DND-41 (cell line): ENCODE data around the gene BPIFB3.

Source experiments
- ATAC-seq: fragments of 200-7000 bp; cut with Tn5 transposase; 3 replicates; pipeline ENCODE4 v1.9.1; 2021; ENCODE audit warnings: low read depth; ENCODE audit not compliant: insufficient read depth
- DNase-seq: peaks from one replicate; pipeline ENCODE4 v3.0.0-alpha.2; 2020
- H2AFZ ChIP-seq: 2 replicates; pipeline ENCODE4 v1.6.0; 2012; ENCODE audit warnings: low read depth, low read length
- H3K27ac ChIP-seq: 2 replicates; pipeline ENCODE4 v1.5.1; 2012; ENCODE audit warnings: low read length, inconsistent platforms
- H3K27me3 ChIP-seq: fragments of 200-600 bp; sonication (generic); 2 replicates; pipeline ENCODE4 v1.6.0; 2012; ENCODE audit warnings: low read length, mild to moderate bottlenecking, inconsistent platforms; ENCODE audit not compliant: insufficient read depth, poor library complexity
- H3K36me3 ChIP-seq: 2 replicates; pipeline ENCODE4 v1.5.1; 2012; ENCODE audit warnings: low read length, inconsistent platforms; ENCODE audit not compliant: insufficient read depth
- H3K4me1 ChIP-seq: 2 replicates; pipeline ENCODE4 v1.5.1; 2012; ENCODE audit warnings: mild to moderate bottlenecking, low read length; ENCODE audit not compliant: insufficient read depth
- H3K4me2 ChIP-seq: 2 replicates; pipeline ENCODE4 v1.6.0; 2012; ENCODE audit warnings: mild to moderate bottlenecking, moderate library complexity, low read length, inconsistent platforms; ENCODE audit not compliant: insufficient read depth
- H3K4me3 ChIP-seq, 2 experiments: fragments of 200-600 bp in 1 of 2; shearing (Covaris generic) in 1 of 2; 2 replicates each; pipeline ENCODE4 v1.5.1; 2012 to 2016; ENCODE audit warnings: inconsistent platforms in 2 of 2, low read length in 2 of 2, mild to moderate bottlenecking in 2 of 2, low read depth in 1 of 2, moderate library complexity in 1 of 2
- H3K79me2 ChIP-seq: 2 replicates; pipeline ENCODE4 v1.6.0; 2012; ENCODE audit warnings: low read length, inconsistent platforms; ENCODE audit not compliant: insufficient read depth
- H3K9ac ChIP-seq: 2 replicates; pipeline ENCODE4 v1.6.0; 2012; ENCODE audit warnings: low read depth, mild to moderate bottlenecking, inconsistent platforms, low read length, moderate library complexity
- H3K9me3 ChIP-seq: 2 replicates; pipeline ENCODE4 v1.5.1; 2012; ENCODE audit warnings: low read length, moderate library complexity, mild to moderate bottlenecking, inconsistent platforms; ENCODE audit not compliant: insufficient read depth, severe bottlenecking
- H4K20me1 ChIP-seq: 2 replicates; pipeline ENCODE4 v1.6.0; 2012; ENCODE audit warnings: low read length; ENCODE audit not compliant: insufficient read depth
- CTCF ChIP-seq: IDR thresholded peaks from 2 replicates; pipeline ENCODE4 v1.5.1; 2012; ENCODE audit warnings: borderline replicate concordance, low read length, moderate library complexity, mild to moderate bottlenecking; ENCODE audit not compliant: poor library complexity, severe bottlenecking; ENCODE audit errors: extremely low read depth
- EZH2 ChIP-seq: IDR thresholded peaks from 3 replicates; pipeline ENCODE4 v1.6.1; 2012; ENCODE audit warnings: borderline replicate concordance, low read depth, mild to moderate bottlenecking, moderate library complexity, low read length, inconsistent platforms; ENCODE audit not compliant: severe bottlenecking

The BPIFB3 gene

GRCh38 chr20:33005908-33006775, 47.6 kb upstream of the BPIFB3 start:
- no peak for ATAC-seq
- Histone ChIP-seq H3K27ac (no peak overlapping the region), H2AFZ (no peak overlapping the region), H3K79me2 (no peaks in the 10 kb centered on the region), H3K9me3 (no peaks in the 10 kb centered on the region), H3K27me3 (no peaks in the 10 kb centered on the region), H3K4me1 (no peaks in the 10 kb centered on the region), H3K36me3 (no peaks in the 10 kb centered on the region), H4K20me1 (no peaks in the 10 kb centered on the region), H3K9ac (no peak overlapping the region), H3K4me3 (no peak overlapping the region), H3K4me2 (no peak overlapping the region)
- TF ChIP-seq EZH2 (no peak), CTCF (no peak)
- no peak for DNase-seq

GRCh38 chr20:33006776-33007375, 46.8 kb upstream of the BPIFB3 start:
- Histone ChIP-seq H3K9ac (no peak overlapping the region), H4K20me1 (no peaks in the 10 kb centered on the region), H3K4me1 (no peaks in the 10 kb centered on the region), H3K36me3 (no peaks in the 10 kb centered on the region), H3K4me2 (no peak overlapping the region), H3K27me3 (no peaks in the 10 kb centered on the region), H3K9me3 (no peaks in the 10 kb centered on the region), H3K4me3 (no peak overlapping the region), H2AFZ (no peak overlapping the region), H3K79me2 (no peaks in the 10 kb centered on the region), H3K27ac (no peak overlapping the region)
- TF ChIP-seq EZH2 (no peak), CTCF (no peak)
- no peak for DNase-seq
- no peak for ATAC-seq

- Histone ChIP-seq H3K4me2 (no peak within 1 kb of the TSS), H3K9me3 (no peaks in the 10 kb centered on the region), H3K36me3 (no peaks in the 10 kb centered on the region), H2AFZ (no peak within 1 kb of the TSS), H3K4me3 (no peak within 1 kb of the TSS), H3K79me2 (no peaks in the 10 kb centered on the region), H4K20me1 (no peaks in the 10 kb centered on the region), H3K27ac (no peak within 1 kb of the TSS), H3K4me1 (no peaks in the 10 kb centered on the region), H3K27me3 (no peaks in the 10 kb centered on the region), H3K9ac (no peak within 1 kb of the TSS)
- TF ChIP-seq CTCF (no peak), EZH2 (no peak)
- no peak for DNase-seq
- no peak for ATAC-seq
These were observed 46.0 kb upstream of the BPIFB3 start, which contains the start of gene BPIFB2 for GRCh38 chr20:33007376-33008335. BPIFB2 (plus strand) TSS chr20:33007704; CDS start chr20:33008575, 871 bp downstream.
